ENCODE data around the gene KLHL25.
"Not testable (repeated sequence)": the region's sequence is repeated elsewhere in the genome, so short reads cannot be mapped to it uniquely, and the experiment has no call there.

Gene KLHL25

GRCh38 chr15:85794598-85795336 lies at the start of gene KLHL25:
Gene KLHL25 (minus strand): TSS chr15:85794925. CDS start chr15:85769810, 25,115 bp downstream.
- DNase-seq (ENCODE audit: extremely low read depth in 1 of 2, low read depth in 1 of 2) = peak; percentile 80 to 87

- DNase-seq (ENCODE audit: extremely low read depth in 1 of 2, low read depth in 1 of 2) = no peak
Observed at GRCh38 chr15:85840802-85841152, 46.1 kb upstream of the KLHL25 start.

- DNase-seq (ENCODE audit: extremely low read depth in 1 of 2, low read depth in 1 of 2) = peak; percentile 54 to 59
Observed at GRCh38 chr15:85840079-85840801, 45.5 kb upstream of the KLHL25 start.

GRCh38 chr15:85839643-85840042 lies 44.9 kb upstream of the KLHL25 start:
- DNase-seq (ENCODE audit: extremely low read depth in 1 of 2, low read depth in 1 of 2) = no peak

GRCh38 chr15:85838655-85839054 lies 43.9 kb upstream of the KLHL25 start:
- DNase-seq (ENCODE audit: extremely low read depth in 1 of 2, low read depth in 1 of 2) = no peak

- DNase-seq (ENCODE audit: extremely low read depth in 1 of 2, low read depth in 1 of 2) = no peak
Observed at GRCh38 chr15:85837881-85838280, 43.2 kb upstream of the KLHL25 start.

GRCh38 chr15:85837011-85837433 lies 42.3 kb upstream of the KLHL25 start:
- DNase-seq (ENCODE audit: extremely low read depth in 1 of 2, low read depth in 1 of 2) = no peak

GRCh38 chr15:85834651-85835050 lies 39.9 kb upstream of the KLHL25 start:
- DNase-seq (ENCODE audit: extremely low read depth in 1 of 2, low read depth in 1 of 2) = no peak

- no peak for DNase-seq (ENCODE audit: extremely low read depth in 1 of 2, low read depth in 1 of 2)
Observed at GRCh38 chr15:85832394-85832793, 37.7 kb upstream of the KLHL25 start.

- peak in 1 of 2 donors; percentile 7 for DNase-seq (ENCODE audit: extremely low read depth in 1 of 2, low read depth in 1 of 2)
Observed at GRCh38 chr15:85831415-85832113, 36.8 kb upstream of the KLHL25 start.

GRCh38 chr15:85829754-85830153 lies 35.0 kb upstream of the KLHL25 start:
- DNase-seq (ENCODE audit: extremely low read depth in 1 of 2, low read depth in 1 of 2) = not testable (repeated sequence)

- DNase-seq (ENCODE audit: extremely low read depth in 1 of 2, low read depth in 1 of 2) = no peak
Observed at GRCh38 chr15:85828874-85829273, 34.1 kb upstream of the KLHL25 start.

GRCh38 chr15:85828126-85828525 lies 33.4 kb upstream of the KLHL25 start:
- no peak for DNase-seq (ENCODE audit: extremely low read depth in 1 of 2, low read depth in 1 of 2)

- DNase-seq (ENCODE audit: extremely low read depth in 1 of 2, low read depth in 1 of 2) = no peak
Observed at GRCh38 chr15:85826756-85827515, 32.2 kb upstream of the KLHL25 start.

GRCh38 chr15:85825719-85826118 lies 31.0 kb upstream of the KLHL25 start:
- DNase-seq (ENCODE audit: extremely low read depth in 1 of 2, low read depth in 1 of 2) = no peak

GRCh38 chr15:85825118-85825517 lies 30.4 kb upstream of the KLHL25 start:
- DNase-seq (ENCODE audit: extremely low read depth in 1 of 2, low read depth in 1 of 2) = no peak

- no peak for DNase-seq (ENCODE audit: extremely low read depth in 1 of 2, low read depth in 1 of 2)
Observed at GRCh38 chr15:85821545-85821944, 26.8 kb upstream of the KLHL25 start.

GRCh38 chr15:85819938-85820337 lies 25.2 kb upstream of the KLHL25 start:
- no peak for DNase-seq (ENCODE audit: extremely low read depth in 1 of 2, low read depth in 1 of 2)

GRCh38 chr15:85813234-85813633 lies 18.5 kb upstream of the KLHL25 start:
- no peak for DNase-seq (ENCODE audit: extremely low read depth in 1 of 2, low read depth in 1 of 2)

GRCh38 chr15:85810075-85810474 lies 15.3 kb upstream of the KLHL25 start:
- DNase-seq (ENCODE audit: extremely low read depth in 1 of 2, low read depth in 1 of 2) = no peak

GRCh38 chr15:85805420-85805819 lies 10.7 kb upstream of the KLHL25 start:
- no peak for DNase-seq (ENCODE audit: extremely low read depth in 1 of 2, low read depth in 1 of 2)

Data from stimulated activated CD8-positive, alpha-beta memory T cell treated with anti-CD3 and anti-CD28 coated beads, Interleukin-7, amount 100 ng/mL, for 48 hours (primary cell).